Measurements from ENCODE around the gene DCC. TPM values are rescaled to one million over a fixed set of nuclear protein-coding genes. Genes with fewer than 3 reads are reported as not detected.

Gene DCC
- polyA plus RNA-seq, 12 donors = 0.04 to 1.1 (median 0.26) TPM; not detected in 3

DNA sequence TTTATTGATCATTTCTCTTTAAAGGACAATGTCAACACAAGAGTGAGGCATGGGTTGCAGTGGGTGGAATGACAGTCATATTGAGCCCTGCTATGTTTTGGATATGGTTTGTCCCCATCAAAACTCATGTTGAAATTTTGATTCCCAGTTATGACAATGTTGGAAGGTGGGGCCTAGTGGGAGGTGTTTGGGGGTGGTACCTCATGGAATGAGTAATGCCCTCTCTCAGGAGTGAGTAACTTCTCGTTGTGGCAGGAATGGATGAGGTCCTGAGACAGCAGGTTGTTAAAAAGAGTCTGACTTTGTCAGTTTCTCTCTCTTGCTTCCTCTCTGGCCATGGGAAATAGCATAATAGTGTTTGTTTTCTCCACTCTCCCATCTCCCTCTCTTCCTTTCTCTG, 345.3 kb downstream of the DCC start:
- DNase-seq = no peak

- no peak for DNase-seq
These were observed 351.8 kb downstream of the DCC start for GRCh38 chr18:52691841-52692240.

DNA sequence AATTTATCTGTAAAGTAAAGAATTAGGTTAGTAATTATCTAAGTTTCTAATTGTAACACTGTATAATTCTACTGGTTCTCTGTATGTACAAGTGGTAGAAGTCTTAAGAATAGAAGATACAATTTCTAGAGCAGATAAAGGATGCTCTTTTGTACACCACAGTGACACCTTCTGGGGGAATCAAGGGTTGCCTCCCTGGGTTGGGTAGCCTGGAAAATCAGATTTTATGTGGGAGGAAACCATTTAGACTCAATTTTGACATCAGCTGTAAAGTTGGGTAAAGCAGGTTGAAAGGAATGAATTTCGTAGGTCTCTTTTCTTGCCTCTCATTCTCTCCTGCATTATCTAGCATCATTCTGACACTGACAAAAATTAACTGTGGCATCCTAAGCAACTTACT, 354.8 kb downstream of the DCC start:
- DNase-seq = no peak

- DNase-seq = no peak
These were observed 360.1 kb downstream of the DCC start for GRCh38 chr18:52700116-52700515.

DNA sequence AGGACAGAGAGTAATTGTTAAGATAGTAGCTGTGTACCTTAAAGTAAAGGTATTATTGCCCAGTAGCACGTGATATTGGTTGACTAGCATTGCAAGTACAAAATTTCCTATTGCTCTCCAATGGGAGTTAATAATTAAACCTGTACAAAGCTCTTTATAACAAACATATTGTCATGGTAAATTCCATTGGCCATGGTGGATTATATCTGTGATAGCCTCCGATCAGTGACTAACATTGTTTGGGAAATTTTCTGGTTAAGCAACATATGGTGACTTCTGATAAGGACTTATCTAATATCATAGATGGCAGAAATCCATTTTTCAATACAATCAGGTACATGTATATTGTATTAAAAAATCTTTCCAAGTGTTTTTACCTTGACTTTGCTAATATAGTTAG, 360.8 kb downstream of the DCC start:
- DNase-seq = no peak

DNA sequence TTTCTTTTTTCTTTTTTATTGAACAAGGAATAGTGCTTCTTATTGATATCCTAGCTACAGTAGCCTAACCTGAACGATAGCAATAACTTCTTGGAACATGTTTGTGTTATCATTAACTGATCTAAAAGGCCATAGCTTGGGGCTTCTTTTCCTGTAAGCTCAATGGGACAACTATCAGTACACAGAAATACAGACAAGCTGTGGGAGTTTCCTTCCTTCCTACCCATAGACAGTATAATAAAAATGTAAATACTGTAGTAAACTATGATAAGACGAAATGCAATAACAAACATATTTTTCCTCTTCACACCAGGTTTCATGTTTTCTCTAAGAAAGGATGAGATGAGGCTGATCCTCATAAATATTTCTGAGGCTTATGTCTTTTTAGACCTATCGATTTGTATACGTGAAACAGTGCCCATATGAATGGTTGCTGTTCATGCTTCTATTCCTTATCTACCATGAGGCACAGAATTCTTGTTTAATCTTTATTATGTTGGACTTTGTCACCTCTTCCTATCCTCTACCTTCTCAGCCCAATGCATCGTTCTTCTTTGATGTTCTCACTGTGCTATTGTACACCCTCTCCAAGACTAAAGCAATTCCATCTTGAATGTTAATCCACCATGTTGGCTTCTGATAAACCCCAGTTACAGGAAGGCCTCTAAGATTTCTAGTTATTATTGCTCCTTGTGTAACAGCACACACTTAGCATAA, 361.4 kb downstream of the DCC start:
- DNase-seq = no peak

DNA sequence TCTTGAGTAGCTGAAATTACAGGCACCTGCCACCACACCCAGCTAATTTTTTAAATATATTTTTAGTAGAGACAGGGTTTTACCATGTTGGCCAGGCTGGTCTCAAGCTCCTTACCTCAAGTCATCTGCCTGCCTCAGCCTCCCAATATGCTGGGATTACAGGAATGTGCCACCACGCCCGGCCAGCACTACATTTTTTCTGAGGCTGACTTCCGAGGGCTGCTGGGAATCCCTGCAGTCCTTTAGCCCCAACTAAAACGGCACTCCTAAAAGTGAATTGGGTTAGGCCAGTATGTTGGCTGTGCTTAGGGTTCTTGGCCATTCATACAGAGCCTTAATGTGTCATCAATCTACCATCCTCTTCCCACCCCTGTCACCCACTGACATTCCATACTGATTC, 375.4 kb downstream of the DCC start:
- DNase-seq = no peak

DNA sequence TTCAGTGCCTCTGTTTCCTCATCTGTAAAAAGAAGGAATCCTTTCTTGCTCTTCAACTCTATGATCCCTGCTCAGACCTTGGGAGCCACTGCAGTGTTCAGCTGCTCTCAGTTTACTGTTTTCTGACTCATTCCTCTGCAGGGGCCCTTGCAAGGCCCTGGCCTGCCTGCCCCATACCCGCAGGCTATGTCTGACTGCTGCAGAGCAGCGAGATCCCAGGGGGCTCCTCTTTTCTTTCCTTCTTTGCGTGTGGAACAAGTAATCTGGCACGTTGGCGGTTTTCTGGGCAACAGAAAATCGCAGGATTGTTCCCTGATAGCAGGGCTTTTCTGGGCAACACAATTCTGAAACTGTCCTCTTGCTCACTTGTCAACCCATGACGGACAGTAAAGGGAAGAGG, 376.0 kb downstream of the DCC start:
- DNase-seq = no peak

- no peak for DNase-seq
These were observed 377.0 kb downstream of the DCC start for GRCh38 chr18:52716973-52717372.

DNA sequence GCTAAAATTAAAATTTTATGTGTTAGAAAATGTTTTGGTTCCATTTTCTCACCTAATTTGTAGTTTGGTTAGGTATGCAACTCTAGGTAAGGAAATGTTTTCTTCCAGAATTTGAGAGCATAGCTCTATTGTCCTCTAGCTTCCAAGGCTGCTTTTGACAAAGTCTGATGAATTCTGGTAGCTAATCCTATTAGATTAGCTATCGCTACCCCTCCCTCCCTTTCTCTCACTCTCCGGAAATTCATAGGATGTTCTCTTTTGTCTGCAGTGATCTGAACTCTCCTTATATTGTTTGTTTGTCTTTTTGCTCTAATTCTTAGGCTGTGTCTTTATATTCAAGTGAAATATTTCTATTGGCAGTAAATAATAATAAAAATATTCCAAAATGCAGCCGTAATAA, 382.9 kb downstream of the DCC start:
- DNase-seq = no peak

GRCh38 chr18:52723550-52723970, 383.6 kb downstream of the DCC start:
- DNase-seq = no peak

DNA sequence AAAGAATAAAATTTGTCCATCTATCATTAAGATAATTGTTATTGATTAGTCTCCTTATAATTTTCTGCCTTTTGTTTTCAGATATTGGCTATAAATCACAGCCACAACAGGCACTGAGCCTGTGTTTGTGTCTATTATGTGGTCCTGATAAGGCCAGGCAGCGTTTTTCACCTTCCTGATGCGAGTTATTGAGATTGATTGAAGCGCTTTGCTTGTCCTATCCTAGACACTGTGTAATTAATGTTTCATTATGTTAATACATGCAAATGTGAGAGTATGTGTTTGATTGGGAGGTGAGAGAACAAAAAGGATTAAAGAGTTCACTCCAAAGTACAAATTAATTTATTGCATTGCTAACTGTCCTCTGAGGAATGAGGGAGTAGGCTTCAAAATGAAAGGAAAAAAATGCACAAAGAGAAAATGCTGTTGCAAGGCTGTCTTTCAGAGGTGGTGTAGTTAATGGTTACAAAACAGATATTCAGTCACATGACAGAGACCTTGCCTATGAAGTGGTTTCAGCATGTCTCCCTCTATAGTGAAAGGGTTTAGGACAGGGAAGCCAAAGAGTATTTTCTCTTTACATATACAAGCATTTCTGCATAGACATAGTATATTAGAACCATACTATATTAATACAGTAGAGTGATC, 391.1 kb downstream of the DCC start:
- no peak for DNase-seq

DNA sequence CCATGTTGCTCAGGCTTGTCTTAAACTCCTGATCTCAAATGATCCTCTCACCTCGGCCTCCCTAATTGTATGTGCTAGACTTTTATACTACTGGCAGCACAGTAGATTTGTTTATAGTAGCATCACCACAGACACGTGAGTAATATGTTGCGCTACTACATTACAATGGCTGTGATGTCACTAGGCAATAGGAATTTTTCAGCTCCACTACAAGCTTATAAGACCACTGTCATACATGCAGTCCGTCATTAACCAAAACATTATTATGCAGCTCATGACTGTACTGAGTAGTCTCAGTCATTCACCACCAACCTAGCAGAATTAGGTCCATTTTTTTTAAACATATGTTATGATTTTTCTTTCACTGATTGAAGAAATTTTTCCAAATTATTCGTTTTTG, 398.9 kb downstream of the DCC start:
- DNase-seq = no peak

DNA sequence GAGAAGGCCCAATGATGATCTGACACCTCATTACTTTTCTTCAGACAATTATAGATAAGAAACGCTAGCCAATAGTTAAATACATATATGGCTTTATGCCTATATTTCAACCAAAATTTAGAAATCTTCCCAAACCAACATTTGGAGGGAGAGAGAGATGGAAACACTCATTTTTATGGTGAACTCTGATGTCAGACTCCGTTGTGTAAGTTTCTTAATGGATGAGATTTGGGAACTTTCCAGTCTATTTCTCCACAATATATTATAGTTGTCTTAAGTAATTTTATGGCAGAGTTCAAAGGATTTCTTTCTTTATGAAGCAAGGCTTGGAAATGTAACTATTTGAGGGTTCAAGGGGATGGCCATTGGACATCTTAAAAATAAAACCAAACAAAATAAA, 407.0 kb downstream of the DCC start:
- no peak for DNase-seq

GRCh38 chr18:52747869-52748268, 407.9 kb downstream of the DCC start:
- DNase-seq = no peak

DNA sequence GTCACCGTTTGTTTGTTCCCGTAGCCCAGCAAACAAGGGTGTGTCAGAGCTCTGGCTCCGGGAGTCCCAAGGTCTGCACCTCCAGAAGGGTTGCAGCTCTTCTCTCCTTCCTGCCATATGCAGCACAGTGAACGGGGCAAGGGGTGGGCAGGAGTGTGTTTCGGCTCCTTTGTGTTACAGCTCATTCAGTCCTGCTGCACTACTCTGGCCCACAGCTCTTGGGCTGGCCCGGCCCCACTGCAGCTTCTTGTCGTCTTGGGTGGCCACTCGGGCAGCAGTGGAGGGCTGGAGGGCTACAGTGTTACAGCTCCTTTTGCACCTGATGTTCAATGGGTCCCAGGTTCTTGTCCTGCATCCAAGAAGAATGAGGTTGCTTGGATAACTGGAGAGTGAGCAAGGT, 408.3 kb downstream of the DCC start:
- no peak for DNase-seq

DNA sequence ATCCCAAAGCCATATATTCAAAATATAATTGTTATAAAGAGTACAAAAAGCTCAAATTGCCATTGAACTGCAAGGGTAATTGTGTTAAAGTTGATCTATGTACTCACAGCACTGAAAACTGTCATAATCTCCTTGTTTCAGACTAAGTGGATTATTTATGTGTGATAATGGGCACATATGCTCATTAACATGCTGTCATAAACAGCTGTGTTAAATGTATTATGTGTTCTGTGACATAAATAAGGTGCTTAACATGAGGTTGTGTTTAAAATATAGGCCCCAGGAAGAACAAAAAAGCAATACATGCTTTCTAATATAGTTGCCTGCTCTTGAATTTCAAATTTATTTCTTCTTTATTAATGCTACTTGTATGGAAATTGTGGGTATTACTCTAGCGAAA, 409.5 kb downstream of the DCC start:
- no peak for DNase-seq

DNA sequence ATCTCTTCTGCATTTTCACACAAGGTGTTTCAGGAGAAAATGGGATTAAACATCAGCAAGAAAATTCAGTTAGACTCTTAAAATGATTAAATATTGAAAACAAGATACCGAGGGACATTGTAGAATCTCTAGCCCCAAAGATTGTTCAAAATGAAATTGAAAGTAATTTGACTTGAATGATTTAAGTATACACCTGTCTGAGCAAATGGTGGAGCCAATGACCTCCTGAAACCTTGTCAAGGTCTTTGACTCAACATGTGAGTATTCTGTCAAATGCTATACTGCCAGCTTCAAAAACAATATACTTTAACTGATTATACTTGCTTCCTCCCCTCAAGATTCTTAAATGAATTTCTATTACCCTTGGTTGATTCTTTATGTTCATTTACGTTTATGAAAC, 411.0 kb downstream of the DCC start:
- DNase-seq = no peak

GRCh38 chr18:52764316-52764715, 424.3 kb downstream of the DCC start:
- no peak for DNase-seq

DNA sequence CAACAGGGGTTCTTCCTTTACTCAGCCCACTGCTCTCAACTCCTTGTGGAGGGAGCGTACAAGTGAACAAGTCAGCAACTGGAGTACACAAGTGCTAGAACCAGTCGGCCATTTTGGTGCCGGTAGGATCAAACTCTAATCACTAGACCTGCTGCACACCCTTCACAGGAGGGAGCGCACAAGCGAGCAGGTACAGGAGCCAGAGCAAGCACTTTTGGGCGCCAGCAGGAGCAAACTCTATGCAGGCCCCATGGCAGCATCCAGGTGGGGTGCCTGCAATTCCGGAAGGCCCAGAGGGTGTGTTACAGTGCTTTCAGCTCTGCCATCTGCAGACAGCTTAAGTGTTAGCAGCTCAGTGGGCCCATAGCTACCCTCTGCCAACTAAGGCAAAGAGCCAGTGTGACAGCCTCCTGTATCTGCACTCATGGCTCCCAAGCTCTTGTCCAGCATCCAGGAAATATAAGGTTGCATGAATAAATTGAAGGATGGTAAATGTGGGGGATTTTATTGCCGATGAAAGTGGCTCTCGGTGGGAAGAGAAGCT, 426.1 kb downstream of the DCC start:
- DNase-seq = no peak

GRCh38 chr18:52781113-52781512, 441.1 kb downstream of the DCC start:
- DNase-seq = no peak

DNA sequence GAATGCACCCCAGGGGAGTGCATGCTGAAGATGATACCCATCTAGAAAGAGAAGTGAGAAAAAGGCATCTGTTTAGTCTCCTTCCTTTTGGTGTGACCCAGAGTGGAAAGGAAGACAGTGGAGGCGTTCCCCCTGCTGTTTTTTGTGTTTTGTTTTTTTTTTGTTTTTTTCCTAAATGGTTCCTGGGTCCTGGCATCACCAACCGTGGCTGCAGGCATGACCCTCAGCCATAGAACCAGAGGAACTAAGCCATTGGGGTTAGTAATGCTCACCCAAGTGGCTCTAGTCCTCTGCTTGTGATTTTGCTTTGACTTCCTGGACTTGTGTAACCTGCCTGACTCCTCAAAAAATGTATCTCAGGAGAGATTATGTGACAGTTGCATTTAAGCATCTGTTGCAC, 451.3 kb downstream of the DCC start:
- no peak for DNase-seq

GRCh38 chr18:52812834-52813233, 472.8 kb downstream of the DCC start:
- no peak for DNase-seq
